Activated CD8-positive, alpha-beta memory T cell treated with anti-CD3 and anti-CD28 coated beads, Interleukin-2, amount 50 U/mL, for 48 hours (primary cell): ENCODE results near the gene RCC2.
"Not testable (repeated sequence)": the region's sequence is repeated elsewhere in the genome, so short reads cannot be mapped to it uniquely, and the experiment has no call there.

ENCODE experiments used
- DNase-seq: peaks from one replicate; pipeline ENCODE4 v3.0.0-alpha.2; 2020

RCC2 gene

DNA sequence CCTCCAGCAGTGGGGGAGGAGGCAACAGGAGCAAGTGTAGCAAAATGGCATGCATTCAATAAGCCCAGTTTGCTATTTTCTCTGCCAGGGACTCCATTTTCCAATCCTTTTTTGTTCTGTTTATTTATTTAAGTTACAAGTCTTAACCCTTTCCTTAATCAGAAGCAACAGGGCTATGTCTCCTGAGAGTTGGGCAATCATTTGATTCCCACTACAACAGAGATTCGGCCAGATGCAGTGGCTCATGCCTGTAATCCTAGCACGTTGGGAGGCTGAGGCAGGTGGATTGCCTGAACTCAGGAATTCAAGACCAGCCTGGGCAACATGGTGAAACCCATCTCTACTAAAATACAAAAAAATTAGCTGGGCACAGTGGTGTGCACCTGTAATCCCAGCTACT lies 25.5 kb downstream of the RCC2 start:
- no peak for DNase-seq

DNA sequence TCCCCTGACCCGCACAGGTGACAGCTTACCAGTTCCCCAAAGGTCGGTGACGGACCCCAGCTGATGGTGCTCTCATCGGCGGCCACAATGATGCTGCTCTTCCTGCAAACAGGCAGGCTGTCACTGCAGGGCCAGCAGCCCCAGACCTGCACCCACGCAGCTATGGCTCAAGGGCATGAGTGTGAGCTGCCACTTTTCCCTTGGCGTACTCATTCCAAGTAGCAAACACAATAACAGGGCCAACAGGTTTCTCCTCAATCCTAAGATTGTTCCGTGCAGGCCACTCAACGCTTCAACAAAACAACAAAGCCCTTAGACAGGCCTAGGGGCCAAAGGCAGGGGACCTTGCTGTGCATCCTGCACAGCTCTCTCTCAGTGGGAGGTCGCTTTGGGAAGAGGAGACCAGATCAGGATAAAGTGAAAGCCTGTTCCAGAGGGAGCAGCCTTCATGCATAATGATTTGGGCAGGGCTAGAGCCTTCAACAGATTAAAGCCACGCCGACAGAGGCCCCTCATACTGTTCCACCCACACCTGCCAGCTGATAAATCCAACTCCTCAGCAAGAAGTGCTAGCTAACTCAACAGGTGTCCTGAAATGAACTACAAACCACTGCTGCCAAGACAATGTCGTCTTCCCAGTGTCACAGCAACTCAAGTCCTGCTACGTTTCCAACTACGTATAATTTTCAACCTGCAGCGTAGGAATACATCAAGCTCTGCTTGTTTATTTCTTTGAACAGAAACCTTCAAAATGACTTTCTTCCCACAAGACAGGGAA lies 27.2 kb downstream of the RCC2 start:
- no peak for DNase-seq

DNA sequence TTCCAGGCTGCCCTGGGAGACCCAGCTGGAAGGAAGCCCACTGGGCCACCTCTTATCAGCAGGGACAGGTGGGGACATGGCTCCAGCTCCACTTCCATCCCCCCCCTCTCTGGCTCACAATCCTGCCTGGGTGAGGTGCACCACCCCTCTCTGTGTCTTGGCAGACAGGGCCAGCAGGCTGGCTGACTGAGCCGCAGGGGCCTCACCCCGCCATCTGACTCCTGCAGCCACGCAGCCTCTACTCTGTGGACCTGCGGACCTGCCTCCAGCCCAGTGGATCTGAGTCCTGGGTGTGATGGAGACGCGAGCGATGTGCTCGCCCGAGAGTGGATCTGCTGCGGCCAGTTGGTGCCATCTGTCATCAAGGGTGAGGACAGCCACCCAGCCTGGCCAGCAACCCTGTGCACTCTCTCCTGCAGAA lies 30.1 kb downstream of the RCC2 start:
- no peak for DNase-seq

DNA sequence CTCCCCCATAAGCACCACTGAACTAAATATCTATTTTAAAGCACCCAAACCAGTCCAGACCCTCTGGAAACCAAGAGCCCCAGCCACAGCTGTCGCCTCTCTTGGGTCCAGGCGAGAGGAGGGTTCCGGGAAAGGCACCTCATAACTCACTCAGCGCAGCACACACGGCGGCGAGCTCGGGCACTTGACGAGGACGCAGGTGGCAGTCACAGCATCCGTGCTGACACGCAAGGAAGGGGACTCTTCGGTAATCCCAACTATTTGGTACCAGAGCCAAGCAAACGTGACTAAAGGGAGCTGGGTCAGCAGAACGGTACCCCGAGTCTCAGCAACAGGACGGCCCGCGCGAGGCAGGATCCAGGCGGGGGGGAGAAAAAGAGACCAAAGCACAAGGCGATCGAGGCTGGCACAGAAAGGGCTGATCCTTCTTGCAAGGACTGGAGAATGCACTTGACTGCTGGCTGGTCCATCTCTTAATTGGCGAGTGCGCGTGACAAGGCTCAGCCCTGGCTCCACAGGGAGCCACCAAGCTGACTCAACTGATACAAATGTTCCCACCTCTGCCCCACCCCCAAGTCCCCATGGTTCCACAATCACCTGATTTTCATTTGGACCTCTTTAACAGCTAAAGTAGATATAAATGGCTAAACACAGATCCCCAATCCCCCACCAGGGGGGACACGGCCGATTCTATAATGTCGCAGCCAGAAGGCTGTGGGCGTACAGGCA lies 31.5 kb downstream of the RCC2 start:
- DNase-seq: not testable (repeated sequence)

DNA sequence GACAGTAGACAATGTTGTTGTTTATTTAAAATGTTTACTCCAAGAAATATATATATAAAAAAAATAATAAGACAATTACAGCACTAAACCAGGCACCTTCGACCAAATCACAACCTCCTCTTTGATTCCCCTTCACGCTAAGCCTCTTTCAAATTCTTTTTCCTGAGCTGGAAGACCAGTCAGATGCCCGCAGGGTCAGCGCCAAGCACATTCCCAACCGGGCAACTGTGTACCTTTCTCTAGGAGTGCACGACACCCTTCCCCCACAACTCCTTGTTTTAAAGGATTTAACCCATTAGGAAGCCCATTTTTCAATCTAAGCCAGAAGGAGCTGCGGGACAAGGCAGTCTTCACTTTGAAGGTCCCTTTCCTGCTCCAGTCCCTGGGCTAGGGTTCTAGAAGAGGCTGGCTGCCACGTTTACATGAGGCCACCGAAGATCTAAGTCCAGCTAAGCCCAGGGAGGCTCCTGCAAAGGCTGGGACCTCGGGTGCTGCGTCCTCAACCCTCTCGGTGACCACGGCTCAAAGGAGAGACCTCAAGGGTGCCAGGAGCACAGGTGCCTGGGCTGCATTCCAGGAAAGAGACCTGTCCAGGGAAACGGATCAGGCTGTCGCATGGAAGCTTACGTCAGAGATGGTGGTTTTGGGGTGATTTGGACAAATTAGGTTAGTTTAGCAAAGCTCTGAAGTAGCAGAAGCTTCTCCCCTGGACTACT lies 32.6 kb downstream of the RCC2 start:
- DNase-seq: not testable (repeated sequence)

DNA sequence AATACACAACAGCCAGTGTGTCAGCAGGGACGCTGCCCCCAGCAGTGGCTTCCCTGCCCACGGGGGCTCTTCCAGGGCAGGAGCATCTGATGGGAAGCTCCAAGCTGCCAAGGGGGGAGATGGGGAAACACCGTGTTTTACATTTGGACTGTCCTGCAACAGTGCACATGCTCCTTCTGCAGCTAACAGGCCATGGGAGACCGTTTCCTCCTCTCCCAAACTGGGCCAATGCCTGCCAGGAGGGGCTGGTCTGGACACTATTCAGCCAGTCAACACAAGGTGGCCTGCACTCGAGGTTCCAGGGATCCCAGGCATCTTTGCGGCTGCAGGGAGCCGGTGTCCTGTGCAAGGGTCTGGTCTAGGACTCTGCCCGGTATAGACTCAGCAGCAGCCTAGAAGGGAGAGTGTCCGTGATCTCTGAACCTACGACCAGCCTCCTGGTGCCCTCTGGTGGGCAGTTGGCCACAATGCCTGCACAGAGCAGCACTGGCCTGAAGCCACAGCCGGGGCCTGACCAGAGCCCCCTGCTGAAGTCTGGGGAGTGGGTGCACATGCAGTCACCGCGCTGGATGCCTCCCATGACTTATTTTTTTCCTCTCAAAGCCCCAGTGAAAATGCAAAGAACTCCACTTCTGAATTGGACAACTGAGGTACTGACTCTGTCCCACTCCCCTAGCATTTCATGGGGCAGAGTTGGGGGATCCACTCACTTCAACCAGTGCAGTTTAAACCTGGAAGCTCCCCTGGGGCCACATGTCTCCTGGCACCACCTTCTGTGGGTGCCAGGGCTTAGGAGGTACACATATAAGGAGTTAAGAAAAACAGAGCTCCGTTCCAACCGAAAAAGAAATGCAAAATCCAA lies 33.3 kb downstream of the RCC2 start:
- peak; percentile 77 for DNase-seq

DNA sequence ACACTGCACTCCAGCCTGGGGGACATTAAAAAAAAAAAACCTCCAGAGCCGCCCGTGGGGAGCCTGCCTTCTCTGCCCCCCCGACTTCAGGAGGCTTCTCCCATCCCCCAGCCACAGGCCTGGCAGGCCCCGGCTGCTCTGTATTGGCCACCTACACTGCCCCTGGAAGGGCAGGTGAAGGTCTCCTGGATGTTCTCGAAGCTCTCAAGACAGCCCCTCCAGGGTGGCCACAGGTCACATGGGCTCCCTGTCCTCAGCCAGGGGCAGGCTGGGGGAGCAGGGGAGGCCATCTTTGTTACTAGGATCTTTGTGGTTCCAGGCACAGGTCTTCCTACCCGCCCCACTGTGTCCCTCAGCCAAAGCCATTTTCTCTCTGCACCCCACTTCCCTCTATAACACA lies 34.7 kb downstream of the RCC2 start:
- DNase-seq: no peak

DNA sequence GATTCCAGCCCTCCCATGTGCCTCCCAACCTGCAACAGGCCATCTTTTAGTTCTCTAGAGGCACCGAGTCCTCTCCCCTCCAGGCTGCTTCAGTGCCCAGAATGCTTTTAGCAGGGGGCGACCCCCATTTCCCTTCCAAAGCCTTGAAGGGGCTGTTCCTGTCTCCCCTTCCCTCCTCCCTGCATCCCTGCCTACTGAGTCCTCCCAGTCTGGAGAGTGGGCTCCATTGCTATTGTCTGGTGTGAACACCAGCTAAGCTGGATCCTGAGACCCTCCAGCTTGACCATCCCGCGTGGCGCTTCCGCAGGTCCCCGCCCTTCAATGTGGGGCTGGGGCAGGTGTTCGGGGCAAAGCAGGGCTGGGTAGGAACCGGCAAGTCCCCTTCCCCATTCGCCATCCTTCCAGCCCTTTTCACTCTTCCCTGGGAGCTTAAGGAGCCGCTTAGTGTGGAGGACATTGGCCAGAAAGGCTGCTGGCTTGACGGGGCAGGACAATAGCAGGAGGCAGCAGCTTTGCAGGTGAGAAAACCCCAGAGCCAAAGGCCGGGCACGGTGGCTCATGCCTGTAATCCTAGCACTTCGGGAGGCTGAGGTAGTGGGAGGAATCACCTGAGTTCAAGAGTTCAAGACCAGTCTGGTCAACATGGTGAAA lies 35.3 kb downstream of the RCC2 start:
- no peak for DNase-seq

DNA sequence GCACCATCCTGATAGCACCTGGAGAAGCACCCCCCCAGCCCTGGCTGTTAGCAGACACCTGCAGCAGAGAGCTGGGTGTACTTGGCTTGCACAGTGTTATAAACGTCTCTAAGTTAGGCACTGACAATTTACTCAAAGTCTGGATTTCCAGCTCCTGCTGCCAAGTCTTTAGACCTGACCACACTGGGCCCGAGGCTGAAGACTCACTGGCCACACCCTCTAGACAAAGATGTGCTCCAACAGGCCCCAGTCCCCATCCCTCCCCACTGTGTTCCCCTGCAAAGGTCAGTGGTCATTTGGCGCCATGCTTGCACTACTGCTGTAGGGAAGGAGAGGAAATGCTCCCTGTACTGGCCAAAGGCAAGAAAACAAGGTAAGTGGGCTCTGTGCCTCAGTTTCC lies 36.4 kb downstream of the RCC2 start:
- no peak for DNase-seq

DNA sequence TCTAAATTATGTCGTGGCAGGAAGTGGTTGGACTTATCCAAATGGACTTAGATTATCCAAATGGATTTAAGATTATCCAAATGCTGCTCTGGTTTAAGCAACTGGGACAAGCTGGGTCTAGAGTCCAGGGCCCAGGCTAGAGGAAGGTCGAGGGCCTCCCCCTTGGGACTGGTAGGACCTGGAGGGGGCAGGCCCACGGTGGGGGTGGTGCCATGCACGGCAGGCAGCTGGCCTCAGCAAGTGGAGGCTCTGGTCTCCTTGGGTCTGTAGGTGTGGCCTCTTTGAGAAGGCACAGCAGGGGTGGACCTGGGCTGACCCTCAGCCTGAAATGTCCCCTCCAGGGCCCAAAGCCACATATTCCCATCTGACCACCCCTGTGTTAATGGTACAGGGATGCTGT lies 37.6 kb downstream of the RCC2 start:
- no peak for DNase-seq

DNA sequence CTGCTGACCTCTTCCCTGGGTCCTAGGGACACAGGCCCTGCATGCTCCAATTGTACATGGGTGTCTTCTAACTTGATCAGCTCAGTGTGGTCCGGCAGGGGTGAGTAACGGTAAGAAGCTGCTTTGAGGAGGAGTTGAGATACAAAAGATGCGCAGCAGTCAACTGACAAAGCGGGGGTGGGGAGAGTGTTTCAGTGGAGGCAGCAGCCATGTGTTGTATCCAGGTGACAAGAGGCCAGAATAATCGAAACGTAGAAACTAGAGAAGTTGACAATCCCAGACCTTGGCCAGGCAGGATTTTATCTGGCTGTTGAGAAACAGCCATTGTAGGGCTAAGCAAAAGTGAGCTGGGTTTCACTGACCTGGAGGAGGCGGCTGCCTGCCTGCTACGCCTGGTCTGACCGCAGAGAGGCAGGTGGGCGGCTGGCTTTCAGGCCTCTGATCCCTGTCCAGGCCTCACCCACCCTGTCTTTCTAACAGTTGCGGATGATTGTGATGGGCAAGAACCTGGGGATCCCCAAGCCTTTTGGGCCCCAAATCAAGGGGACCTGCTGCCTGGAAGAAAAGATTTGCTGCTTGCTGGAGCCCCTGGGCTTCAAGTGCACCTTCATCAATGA lies 38.6 kb downstream of the RCC2 start:
- no peak for DNase-seq

DNA sequence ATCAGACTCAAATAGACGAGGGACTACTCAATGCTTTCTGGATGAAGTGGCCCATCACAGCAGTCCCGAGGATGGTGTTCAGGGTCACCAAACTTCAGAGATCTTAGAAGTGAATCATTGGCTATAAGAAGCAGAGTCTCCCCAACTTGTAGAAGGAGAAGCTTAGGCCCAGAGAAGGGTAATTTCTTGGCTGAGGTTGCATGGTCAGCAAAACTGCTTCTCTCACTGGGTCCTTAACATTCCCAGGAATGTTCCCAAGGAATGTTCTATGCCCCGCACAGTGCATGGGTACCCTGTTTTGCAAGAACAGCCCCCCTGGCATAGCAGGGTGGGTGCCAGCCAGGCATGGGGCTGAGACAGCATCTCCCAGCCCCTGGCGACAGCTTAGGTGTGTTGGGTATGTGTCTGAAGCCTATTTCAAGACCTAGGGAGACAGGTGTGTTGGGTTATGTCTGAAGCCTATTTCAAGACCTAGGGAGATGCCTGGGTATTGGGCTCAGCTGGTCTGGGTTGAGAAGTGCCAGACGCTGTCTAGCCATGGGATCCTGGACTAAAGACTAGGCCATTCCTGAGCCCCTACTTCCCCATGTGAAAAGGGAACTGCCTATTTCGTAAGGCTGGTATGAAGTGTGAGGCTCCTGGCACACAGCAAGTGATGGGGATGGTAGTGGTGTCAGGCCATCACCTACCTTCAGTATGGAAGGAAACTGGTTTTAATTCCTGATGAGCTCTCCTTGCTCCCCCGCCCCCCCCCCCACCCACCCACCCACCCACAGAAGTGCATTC lies 41.4 kb downstream of the RCC2 start:
- no peak for DNase-seq

DNA sequence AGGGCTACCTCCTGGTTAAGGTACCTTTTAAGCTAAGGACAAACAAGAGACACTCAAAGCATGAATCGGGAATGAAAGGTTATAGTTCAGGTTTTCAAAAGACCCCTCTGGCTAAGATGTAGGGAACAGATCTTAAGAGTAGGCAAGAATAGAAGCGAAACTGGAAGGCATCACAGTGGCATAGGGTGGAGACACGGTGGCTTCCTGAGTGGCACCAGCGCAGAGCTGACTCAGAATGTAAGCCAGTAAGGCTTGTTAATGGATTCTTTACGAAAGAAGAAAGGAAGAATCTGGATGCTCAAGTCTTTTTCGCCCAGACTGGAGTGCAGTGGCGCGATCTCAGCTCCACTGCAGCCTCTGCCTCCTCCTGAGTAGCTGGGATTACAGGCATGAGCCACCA lies 46.2 kb downstream of the RCC2 start:
- DNase-seq: no peak

DNA sequence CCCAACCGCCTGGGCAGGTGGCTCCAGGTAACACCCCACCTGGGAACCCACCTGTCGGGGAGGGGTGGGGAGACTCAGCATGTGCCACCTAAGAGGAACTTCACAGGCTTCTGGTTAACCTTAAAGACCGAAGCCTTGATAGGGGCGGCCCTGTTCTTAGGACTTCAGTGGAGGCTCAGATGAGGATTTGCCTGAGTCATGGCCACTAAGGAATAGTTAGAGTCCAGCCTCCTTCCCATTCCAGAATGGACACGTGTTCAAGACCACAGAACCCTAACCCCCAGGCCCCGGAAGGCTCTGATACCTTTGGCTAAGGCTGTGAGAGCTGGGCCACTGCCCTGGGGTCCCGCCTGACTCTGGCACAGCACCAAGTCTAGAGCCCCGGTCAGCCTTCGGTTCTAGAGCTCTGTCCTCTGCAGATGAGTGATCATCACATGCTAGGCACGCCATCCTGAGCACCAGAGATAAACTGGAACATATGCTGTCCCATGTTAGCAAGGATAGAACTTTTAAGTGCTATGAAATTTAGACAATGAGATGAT lies 47.2 kb downstream of the RCC2 start:
- no peak for DNase-seq

DNA sequence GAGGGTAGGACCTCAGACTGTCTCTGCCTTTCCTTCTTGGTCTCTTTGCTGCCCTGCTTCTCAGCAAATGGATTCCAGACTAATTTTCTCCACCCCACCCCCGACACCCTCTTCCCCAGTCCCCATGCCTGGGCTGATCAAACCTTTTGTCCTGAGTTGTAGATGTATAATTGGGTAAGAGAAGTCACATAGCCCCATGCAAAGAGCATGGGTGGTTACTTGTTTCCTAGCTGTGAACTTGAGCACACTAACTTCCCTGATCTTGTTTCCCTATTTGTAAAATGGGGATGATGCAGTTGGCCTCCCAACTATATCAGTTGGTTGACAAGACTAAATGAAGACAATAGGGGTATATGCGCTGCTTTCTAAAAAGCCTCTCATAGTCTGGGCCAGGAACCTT lies 58.3 kb downstream of the RCC2 start:
- DNase-seq: no peak

DNA sequence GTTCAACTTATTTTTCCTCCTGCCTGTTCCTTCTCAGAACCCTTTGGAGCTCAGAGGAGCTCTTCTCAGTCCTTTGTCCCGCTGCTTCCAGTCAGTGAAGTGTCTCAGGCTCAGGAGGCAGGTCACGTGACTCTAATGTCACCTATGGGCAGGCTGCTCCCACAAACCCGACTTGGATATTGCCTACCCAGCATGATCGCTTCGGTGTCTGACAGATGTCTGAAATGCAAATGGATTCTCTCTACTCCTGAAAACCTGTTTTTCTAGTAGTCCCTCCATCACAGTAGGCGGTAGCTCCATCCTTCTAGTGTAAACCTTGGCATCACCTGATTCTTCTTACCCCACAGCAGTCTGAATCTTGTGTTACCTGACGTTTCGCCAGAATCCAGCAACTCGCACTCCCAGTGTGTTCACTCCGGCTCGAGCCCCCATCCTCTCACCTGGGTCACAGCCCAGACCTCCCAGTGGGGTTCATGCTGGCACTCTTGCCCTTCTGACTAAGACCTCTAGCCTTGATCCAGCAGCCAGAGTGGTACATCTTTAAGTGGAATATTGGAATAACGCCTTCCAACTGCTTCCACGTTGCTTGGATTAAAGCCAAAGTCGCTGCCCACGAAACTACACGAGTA lies 62.0 kb downstream of the RCC2 start:
- DNase-seq: no peak

DNA sequence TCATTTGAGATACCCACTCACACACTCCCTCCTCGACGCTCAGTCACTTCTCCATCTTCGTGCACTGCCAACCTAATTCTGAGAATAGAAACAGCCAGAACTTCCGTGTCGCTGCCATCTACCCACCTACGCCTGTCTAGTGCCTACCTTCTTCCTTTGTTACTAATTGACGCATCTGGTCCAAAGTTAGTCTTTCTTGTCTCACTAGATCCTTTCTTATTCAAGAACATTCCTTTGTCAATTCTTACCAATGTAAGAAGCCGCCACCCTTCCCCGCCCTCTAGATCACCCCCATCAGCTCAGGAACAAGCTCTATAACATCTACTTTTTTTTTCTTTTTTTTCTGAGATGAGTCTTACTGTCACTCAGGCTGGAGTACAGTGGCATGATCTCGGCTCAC lies 63.8 kb downstream of the RCC2 start:
- DNase-seq: no peak

DNA sequence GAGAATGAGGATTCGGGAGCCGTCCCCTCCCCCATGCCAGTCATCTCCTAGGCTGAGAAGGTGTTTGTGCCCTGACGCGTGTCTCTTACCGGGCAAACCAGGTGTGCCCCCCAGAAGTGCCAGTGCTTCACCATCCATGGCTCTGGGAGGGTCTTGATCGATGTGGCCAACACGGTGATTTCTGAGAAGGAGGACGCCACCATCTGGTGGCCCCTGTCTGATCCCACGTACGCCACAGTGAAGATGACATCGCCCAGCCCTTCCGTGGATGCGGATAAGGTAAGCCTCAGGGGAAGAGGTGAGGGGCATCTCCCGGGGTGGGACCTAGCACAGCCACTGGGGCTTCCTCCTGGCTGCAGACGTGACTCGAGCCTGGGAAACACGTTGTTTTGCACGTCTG lies 66.5 kb downstream of the RCC2 start:
- no peak for DNase-seq

DNA sequence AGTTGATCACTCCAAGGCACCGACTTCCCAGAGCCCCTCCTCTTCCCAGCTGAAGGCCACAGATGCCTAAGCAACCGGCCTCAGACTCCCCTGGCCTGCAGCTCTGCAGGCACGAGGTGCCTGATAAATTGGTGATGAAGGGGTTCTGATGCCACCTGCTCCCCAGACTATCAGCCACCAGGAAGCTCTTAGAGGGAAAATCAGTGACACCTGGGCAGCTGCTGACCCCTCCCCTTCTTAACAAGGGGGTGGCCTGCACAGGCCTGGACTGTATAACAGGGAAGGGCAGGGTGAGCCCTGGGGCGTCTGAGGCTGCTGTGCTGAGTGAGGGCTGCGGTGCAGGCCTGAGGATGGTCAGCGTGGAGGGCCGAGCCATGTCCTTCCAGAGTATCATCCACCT lies 67.6 kb downstream of the RCC2 start, which contains the start of gene PADI6:
Gene PADI6 (plus strand): TSS at position 301 of the 400 bp plus-strand sequence. CDS start 50 bp downstream, at position 351.
- DNase-seq: no peak

DNA sequence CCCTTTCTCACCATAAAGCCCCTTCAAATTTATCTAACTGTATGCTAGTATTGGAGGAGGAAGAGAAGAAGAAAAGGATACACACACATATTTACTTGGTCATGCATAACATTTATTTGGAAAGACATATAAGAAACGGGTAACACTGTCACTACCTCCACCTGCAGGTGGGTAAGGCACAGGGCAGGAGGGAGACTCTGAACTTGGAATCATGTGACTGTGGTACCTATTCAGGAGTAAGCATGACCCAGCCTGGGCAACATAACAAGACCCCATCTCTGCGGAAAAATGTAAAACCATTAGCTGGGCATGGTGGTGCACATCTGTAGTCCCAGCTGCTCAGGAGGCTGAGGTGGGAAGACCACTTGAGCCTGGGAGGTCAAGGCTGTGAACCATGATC lies 68.9 kb downstream of the RCC2 start:
- DNase-seq: no peak
